Vagina (tissue), 2 donors: ENCODE results near the gene ZG16.

Experiments used
- POLR2A ChIP-seq, 2 donors: fragments of 450-650 bp; IDR thresholded peaks; one replicate each; pipeline ENCODE4 v1.6.1; 2017; ENCODE audit warnings: antibody characterized with exemption in 2 of 2, mild to moderate bottlenecking in 2 of 2, moderate library complexity in 2 of 2
- TF ChIP-seq, protein P1 (sequence below), 3 experiments: fragments of 450-650 bp in 2 of 3; fragments of 200-600 bp in 1 of 3; sonication (generic) in 1 of 3; IDR thresholded peaks; one replicate each; pipeline ENCODE4 v1.5.1; 2017 to 2019; ENCODE audit warnings: antibody characterized with exemption in 3 of 3, mild to moderate bottlenecking in 2 of 3, moderate library complexity in 2 of 3

- TF ChIP-seq POLR2A (IDR thresholded peaks at IDR 0.05), result no peak
- TF ChIP-seq, protein P1, sequence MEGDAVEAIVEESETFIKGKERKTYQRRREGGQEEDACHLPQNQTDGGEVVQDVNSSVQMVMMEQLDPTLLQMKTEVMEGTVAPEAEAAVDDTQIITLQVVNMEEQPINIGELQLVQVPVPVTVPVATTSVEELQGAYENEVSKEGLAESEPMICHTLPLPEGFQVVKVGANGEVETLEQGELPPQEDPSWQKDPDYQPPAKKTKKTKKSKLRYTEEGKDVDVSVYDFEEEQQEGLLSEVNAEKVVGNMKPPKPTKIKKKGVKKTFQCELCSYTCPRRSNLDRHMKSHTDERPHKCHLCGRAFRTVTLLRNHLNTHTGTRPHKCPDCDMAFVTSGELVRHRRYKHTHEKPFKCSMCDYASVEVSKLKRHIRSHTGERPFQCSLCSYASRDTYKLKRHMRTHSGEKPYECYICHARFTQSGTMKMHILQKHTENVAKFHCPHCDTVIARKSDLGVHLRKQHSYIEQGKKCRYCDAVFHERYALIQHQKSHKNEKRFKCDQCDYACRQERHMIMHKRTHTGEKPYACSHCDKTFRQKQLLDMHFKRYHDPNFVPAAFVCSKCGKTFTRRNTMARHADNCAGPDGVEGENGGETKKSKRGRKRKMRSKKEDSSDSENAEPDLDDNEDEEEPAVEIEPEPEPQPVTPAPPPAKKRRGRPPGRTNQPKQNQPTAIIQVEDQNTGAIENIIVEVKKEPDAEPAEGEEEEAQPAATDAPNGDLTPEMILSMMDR (IDR thresholded peaks at IDR 0.05), result no peak
Observed at GRCh38 chr16:29745121-29745852, 32.8 kb upstream of the ZG16 start.
